Thoracic aorta endothelial cell (primary cell): ENCODE results near the gene BSCL2. TPM values are rescaled to one million over a fixed set of nuclear protein-coding genes. Genes with fewer than 3 reads are reported as not detected.

Source experiments
- small RNA-seq: library from RNA; depleted of rRNA; stranded (forward); fragments of <200 nt; gene quantifications from one replicate; pipeline ENCODE3, GENCODE V24; 2012
- total RNA-seq: library from RNA; depleted of rRNA; stranded (reverse); fragments of >200 nt; gene quantifications from 2 replicates; pipeline ENCODE4 v1.2.3, GENCODE V29; 2012

The BSCL2 gene
- total RNA-seq = 16.5 and 16.8 TPM in 2 replicates

DNA sequence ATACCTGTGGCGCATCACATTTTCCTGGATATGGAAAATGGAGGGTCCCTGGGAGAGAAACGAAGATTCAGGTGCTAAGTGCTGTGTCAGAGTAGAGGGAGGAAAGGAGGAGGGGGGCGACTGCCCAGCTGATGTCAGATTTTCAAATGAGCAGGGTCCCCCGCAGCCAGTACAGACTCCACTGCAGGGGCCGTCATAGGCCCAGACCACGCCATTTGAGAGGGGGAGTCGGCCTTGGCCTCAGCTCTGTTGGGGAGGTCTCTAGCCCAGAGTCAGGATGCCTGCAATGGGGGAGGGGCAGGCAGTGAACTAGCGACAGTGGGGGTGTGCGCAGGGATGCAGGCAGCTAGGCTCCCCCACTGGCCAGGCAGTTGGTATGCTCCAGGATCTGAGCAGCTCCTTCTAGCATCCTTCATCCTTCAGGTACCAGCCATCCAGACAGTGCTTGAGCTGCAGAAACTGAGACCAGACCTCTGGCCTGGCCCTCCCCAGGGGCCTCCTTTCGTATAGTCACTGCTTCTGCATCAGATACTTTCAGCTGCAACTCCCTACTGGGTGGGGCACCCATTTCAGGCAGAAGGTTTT lies at the start of gene BSCL2, which contains the start of gene GNG3:
Gene BSCL2, minus strand, starts transcription at position 148 of the 585 bp plus-strand sequence. CDS start 229 bp downstream, outside the sequence.
Gene GNG3, plus strand, starts transcription at position 400 of the 585 bp plus-strand sequence. CDS start 620 bp downstream, outside the sequence.

DNA sequence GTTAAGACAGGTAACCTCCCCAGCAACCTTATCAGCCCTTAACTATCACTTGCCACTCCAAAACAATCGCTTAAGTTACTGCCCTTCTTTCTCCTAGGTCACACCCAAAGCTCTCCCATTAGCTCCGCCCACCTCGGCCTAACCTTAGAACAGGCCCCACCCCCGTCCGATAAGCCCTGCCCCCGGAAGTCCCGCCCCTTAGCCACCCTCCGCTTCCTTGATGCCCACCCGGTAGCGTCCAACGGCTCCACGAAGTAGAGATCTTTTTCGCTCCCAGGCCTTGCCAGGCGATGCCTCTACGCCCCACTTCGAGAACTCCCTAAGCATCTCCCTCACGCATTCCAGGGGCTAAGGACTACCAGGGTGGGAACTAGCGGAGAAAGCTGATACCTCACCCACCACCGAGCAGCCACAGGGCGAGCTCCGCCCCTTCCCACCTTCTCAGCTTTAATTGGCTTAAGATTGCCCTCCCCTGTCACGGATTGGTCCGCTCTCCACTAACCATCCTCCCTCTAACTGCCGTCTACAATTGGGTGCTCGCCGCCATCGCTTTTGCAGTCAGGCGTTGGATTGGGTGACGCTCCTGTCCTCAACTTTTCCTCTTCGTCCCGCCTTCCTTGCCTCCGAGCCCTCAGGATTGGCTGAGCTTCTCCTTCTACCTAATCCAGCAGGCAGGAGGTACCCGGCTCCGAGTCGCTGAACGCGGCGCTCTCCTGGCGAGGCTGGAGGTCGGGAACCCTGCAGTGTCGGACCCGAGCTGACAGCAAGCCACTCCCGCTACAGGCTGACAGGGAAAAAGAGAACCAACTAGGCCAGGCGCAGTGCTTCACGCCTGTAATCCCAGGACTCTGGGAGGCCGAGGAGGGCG lies 46.7 kb upstream of the BSCL2 start, which contains the start of gene ZBTB3:
Gene ZBTB3, minus strand, starts transcription at position 425 of the 868 bp plus-strand sequence. CDS start 496 bp downstream, outside the sequence.

DNA sequence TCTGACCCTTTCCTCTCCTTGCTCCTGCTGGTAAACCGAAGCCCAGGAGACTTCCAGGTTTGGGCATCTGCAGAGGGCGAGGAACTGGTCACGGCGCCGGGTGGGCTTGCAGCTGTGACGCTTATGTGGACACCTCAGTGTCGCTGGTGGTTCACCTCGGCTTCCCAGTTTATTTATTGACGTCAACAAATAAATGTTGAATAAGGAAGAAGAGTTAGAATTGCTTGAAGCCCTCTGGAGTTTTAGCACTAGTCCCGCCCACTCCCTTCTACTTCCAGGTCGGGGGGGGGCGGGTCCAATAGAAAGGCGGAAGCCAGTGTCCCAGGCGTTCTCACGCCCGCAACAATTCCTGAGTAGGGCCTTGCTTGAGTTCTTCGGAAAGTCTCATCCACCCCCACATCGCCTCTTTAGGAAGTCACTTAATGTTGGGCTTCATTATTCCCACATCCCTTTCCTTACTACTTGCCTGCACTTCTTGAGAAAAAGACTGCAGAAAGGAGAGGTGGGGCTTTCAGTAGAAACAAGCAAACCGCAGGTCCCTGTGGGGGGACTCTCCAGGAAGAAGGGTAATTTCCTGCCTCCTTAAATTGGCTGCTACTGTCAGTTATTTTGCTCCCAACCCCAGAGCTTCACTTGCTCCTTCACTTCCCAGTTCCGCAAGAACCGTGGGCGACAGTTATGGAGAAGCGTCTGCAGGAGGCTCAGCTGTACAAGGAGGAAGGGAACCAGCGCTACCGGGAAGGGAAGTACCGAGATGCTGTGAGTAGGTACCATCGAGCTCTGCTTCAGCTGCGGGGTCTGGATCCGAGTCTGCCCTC lies 21.2 kb upstream of the BSCL2 start, which contains the start of gene TTC9C:
Gene TTC9C, plus strand, starts transcription at position 316 of the 818 bp plus-strand sequence. Its CDS starts 363 bp downstream, at position 679.

DNA sequence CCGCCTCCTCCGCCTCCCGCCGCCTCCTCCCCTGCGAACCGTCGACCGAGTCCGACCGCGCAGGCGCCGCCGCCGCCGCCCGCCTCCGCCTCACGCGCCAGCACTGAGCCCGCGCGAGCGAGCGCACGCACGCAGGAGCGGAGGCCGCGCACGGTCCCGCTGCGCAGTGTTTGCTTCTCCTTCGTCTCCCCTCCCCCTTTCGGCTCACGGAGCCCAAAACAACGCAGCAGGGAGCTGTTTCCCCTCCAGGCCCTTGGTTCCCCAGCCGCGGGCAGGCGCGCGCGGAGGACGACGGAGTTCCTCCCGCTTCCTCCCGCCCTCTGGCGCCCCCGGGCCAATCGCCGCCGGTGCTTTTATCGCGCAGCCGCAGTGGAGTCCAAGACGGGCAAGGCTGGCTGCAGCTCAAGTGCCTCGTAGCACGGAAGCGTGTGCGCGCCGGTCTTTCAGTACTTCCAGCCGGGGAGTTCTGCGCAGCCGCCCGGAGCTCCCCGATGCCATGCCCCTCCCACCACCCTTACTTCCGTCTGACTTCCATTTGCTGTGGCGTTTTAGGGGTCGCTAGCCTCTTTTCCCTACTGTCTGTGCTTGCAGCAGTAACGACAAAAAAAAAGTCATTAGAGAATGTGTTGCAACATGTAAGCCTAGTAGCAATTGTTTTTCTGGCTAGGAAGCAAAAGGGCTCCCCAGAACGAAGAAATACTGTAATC lies 20.1 kb upstream of the BSCL2 start, which contains the start of gene HNRNPUL2:
Gene HNRNPUL2, minus strand, starts transcription at position 293 of the 707 bp plus-strand sequence. CDS start 301 bp downstream, outside the sequence.

DNA sequence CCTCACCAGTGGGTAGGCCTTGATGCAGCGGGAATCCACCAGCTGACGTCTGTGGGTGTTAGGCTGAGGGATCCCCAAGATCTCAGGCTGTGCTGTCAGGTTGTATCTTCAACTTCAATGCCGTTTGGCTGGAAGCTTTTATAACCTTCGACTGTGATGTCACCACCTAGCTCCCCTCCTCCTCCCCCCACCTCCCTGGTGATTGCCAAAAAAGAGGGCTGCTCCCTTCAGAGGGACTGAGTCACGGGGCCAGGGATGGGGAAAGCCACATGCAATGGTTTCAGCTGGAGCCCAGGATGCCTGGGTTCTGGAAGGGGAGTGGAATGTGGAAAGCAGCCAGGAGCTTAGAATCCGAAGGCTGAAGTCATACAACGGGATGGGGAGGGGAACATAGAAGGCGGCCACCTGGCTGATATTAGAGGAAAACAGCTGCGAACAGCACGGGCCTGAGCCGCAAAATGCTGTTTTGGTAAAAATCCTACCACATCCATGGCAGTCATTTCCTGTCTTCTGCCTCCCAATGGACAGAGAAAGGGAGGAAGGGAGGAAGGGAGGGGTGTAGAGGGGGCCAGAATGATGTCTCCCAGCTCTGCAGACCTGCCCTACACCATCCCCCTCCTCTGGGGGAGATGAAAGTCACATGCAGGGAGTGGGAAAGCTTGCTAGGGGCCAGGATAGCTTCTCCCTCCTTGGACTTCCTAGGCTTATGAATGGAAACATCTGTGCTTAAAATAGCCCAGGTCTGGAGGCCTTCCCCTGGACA lies 17.6 kb downstream of the BSCL2 start, which contains the start of gene LRRN4CL:
Gene LRRN4CL, minus strand, starts transcription at position 110 of the 763 bp plus-strand sequence. CDS start 1,022 bp downstream, outside the sequence.

GRCh38 chr11:62678770-62679696 lies 28.2 kb downstream of the BSCL2 start, which contains the start of gene UBXN1:
Gene UBXN1, minus strand, starts transcription at chr11:62679073. Its CDS starts 150 bp downstream, at chr11:62678923.

DNA sequence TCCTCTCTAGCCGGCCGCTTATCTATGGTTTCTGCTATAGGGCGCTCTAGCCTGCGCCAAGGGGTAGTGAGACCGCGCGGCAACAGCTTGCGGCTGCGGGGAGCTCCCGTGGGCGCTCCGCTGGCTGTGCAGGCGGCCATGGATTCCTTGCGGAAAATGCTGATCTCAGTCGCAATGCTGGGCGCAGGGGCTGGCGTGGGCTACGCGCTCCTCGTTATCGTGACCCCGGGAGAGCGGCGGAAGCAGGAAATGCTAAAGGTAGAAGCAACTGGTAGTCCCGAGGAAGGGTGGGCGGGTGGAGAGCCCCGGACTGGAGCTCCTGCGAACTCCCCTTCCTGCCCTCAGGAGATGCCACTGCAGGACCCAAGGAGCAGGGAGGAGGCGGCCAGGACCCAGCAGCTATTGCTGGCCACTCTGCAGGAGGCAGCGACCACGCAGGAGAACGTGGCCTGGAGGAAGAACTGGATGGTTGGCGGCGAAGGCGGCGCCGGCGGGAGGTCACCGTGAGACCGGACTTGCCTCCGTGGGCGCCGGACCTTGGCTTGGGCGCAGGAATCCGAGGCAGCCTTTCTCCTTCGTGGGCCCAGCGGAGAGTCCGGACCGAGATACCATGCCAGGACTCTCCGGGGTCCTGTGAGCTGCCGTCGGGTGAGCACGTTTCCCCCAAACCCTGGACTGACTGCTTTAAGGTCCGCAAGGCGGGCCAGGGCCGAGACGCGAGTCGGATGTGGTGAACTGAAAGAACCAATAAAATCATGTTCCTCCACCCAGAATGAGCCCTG lies 35.4 kb downstream of the BSCL2 start, which contains the start of the genes LBHD1 and UQCC3:
Gene LBHD1, minus strand, starts transcription at position 660 of the 782 bp plus-strand sequence. CDS start 2,236 bp downstream, outside the sequence.
Gene UQCC3, plus strand, starts transcription at position 66 of the 782 bp plus-strand sequence. Its CDS starts 73 bp downstream, at position 139.

DNA sequence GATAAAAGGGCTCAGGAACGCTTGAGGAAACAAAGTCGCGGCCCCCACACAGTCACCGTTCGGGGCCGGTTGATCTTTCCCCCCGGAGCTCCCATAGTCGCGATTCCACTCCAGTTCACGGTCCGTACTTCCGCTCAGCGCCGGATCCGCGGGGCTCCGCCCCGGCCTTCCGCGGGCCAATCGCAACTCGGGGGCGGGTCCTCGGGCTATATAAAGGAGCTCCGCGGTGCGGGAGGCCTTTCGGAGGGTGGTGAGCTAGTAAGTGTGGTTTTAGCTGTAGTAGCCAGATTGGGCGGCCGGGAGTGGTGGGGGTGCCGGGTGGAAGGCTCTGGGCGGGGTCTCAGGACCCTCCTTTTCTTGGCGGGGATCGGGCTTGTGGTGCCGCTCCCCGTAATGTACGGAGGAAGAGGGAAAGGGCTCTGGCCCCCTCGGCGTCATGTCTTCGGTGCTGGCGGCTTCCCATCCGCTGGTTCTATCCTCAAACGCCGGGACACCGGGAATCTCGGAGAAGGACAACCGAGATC lies 42.1 kb downstream of the BSCL2 start, which contains the start of the genes C11orf98 and CSKMT:
Gene C11orf98, minus strand, starts transcription at position 136 of the 524 bp plus-strand sequence. Its CDS starts 41 bp downstream, at position 95.
Gene CSKMT, plus strand, starts transcription at position 238 of the 524 bp plus-strand sequence. CDS start 568 bp downstream, outside the sequence.

DNA sequence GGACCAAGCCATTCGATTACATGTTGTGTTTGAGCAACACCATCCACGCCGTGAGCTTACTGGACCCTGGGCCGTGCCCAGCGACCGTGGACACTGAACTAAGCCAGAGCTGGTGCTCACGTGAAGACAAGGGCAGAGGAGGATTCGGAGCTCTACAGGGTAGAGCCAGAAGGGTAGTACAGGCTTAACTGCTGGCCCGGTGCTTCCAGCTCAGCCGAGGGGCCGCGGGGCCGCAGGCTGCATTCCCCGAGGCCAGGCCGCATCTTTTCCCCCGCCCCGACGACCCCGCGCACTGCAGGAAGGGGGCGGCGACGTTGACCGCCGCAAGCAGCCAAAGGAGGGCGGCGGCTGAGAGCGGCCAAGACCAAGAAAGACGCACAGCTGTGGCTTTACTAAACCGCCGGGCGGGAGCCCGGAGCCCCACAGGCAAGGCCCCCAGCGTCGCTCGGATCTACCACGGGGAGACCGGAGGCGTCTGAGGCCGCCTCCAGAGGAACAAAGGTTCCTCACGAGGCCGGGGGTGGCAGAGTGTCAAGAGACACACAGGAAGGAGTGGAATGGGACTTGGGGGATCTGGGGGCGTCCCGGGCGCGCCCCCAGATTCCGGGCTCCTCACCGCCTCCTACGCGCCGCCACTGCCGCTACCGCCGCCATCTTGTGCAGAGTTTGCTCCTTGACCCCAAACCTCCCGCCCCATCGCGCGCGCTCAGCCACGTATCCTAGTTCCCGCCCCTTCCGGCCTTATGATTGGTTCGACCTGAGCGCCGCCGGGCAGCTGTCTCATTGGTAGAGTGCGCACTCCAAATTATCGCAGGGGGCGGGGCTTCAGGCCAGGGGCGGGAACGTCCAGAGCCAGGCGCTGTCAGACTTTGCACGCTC lies 61.0 kb downstream of the BSCL2 start, which contains the start of gene GANAB:
Gene GANAB, minus strand, starts transcription at position 668 of the 879 bp plus-strand sequence. Its CDS starts 14 bp downstream, at position 654.

Small RNAs within 50 kb of the gene (small RNA-seq; reads per million reads assigned to genes)
- gene SNORA57 = not detected

Other genes with a start within 250 kb of the BSCL2 start
- 791 and 990 TPM in 2 replicates for gene AHNAK, start 160.6 kb downstream of the BSCL2 start, total RNA-seq
- 1,113 and 1,272 TPM in 2 replicates for gene EEF1G, start 133.5 kb downstream of the BSCL2 start, total RNA-seq
- gene TUT1, start 115.9 kb downstream of the BSCL2 start, total RNA-seq = 8.5 and 12.6 TPM in 2 replicates
- 195 and 203 TPM in 2 replicates for gene MTA2, start 105.6 kb downstream of the BSCL2 start, total RNA-seq
- 28.2 and 35.3 TPM in 2 replicates for gene EML3, start 94.6 kb downstream of the BSCL2 start, total RNA-seq
- gene ROM1, start 94.2 kb downstream of the BSCL2 start, total RNA-seq = 3.7 and 5.1 TPM in 2 replicates
- 11.8 and 12.3 TPM in 2 replicates for gene B3GAT3, start 85.4 kb downstream of the BSCL2 start, total RNA-seq
- gene GANAB, start 60.8 kb downstream of the BSCL2 start, total RNA-seq = 219 and 230 TPM in 2 replicates
- 23.5 and 27.5 TPM in 2 replicates for gene INTS5, start 54.1 kb downstream of the BSCL2 start, total RNA-seq
- 32.7 and 44.0 TPM in 2 replicates for gene C11orf98, start 42.2 kb downstream of the BSCL2 start, total RNA-seq
- 7.7 and 10.6 TPM in 2 replicates for gene CSKMT, start 42.1 kb downstream of the BSCL2 start, total RNA-seq
- 5.8 and 5.9 TPM in 2 replicates for gene UQCC3, start 35.8 kb downstream of the BSCL2 start, total RNA-seq
- 4.8 and 6.0 TPM in 2 replicates for gene LBHD1, start 35.2 kb downstream of the BSCL2 start, total RNA-seq
- 96.7 and 129 TPM in 2 replicates for gene UBXN1, start 28.4 kb downstream of the BSCL2 start, total RNA-seq
- gene LRRN4CL, start 17.9 kb downstream of the BSCL2 start, total RNA-seq = not detected in 2 replicates
- not detected in 2 replicates for gene GNG3, start 252 bp upstream of the BSCL2 start, total RNA-seq
- 22.6 and 24.3 TPM in 2 replicates for gene HNRNPUL2, start 20.0 kb upstream of the BSCL2 start, total RNA-seq
- gene TTC9C, start 21.1 kb upstream of the BSCL2 start, total RNA-seq = 27.1 and 32.9 TPM in 2 replicates
- 7.2 and 8.0 TPM in 2 replicates for gene ZBTB3, start 46.7 kb upstream of the BSCL2 start, total RNA-seq
- 44.5 and 48.2 TPM in 2 replicates for gene POLR2G, start 54.2 kb upstream of the BSCL2 start, total RNA-seq
- gene TAF6L, start 64.0 kb upstream of the BSCL2 start, total RNA-seq = 16.2 and 19.7 TPM in 2 replicates
- gene TMEM179B, start 80.0 kb upstream of the BSCL2 start, total RNA-seq = 28.4 and 31.9 TPM in 2 replicates
- gene TMEM223, start 84.6 kb upstream of the BSCL2 start, total RNA-seq = 8.9 and 10.1 TPM in 2 replicates
- gene NXF1, start 98.0 kb upstream of the BSCL2 start, total RNA-seq = 47.5 and 52.9 TPM in 2 replicates
- 28.1 TPM in 2 replicates for gene STX5, start 124.6 kb upstream of the BSCL2 start, total RNA-seq
- gene TEX54, start 125.4 kb upstream of the BSCL2 start, total RNA-seq = not detected in 2 replicates
- gene WDR74, start 132.2 kb upstream of the BSCL2 start, total RNA-seq = 38.7 and 44.7 TPM in 2 replicates
- gene SLC3A2, start 173.5 kb upstream of the BSCL2 start, total RNA-seq = 128 and 158 TPM in 2 replicates
- not detected in 2 replicates for gene CHRM1, start 213.9 kb upstream of the BSCL2 start, total RNA-seq